GM19455 (cell line): ENCODE measurements around the gene ALOXE3.

Source experiments
- ATAC-seq: cut with Tn5 transposase; IDR thresholded peaks from one replicate; pipeline ENCODE4 v1.9.1; 2021; ENCODE audit not compliant: unreplicated experiment

The ALOXE3 gene

DNA sequence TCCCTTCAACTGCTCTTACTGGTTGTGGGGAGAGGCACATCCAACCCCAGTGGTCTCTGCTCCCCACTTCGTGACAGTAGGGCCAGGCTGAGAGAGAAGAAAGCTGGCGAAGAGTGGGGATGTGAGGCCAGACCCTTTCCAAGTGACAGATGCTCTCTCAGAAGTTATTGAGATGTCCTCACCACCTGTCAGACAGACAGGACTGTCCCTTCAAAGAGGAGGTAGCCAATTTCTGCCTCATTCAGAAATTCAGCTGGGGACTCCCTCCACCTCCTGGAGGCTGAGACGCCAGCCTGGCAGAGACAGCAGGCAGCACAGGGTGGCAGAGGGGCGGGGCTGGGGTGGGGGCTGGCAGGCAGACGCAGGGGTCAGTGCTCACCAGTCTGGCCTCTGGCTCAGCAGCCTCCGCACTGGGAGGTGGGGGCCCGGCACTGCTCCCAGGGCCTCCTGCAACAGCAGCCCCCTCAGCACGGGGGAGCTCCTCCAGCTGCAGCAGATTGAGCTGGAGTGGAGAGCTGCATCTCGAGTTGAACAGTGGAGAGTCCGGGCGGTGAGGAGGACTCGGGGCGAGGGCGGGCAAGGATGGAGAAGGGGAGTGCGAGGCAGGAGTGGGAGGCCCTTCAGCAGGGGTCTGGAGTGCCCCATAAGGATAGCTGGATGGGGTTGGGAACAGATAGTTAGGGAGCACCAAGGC is 24.7 kb upstream of the ALOXE3 start:
- no peak for ATAC-seq

GRCh38 chr17:8142158-8142886 is 24.0 kb upstream of the ALOXE3 start:
- ATAC-seq = no peak

GRCh38 chr17:8141741-8142140 is 23.4 kb upstream of the ALOXE3 start:
- no peak for ATAC-seq

GRCh38 chr17:8141045-8141444 is 22.7 kb upstream of the ALOXE3 start:
- no peak for ATAC-seq

- no peak for ATAC-seq
Measured at GRCh38 chr17:8140065-8141029, 22.0 kb upstream of the ALOXE3 start.

DNA sequence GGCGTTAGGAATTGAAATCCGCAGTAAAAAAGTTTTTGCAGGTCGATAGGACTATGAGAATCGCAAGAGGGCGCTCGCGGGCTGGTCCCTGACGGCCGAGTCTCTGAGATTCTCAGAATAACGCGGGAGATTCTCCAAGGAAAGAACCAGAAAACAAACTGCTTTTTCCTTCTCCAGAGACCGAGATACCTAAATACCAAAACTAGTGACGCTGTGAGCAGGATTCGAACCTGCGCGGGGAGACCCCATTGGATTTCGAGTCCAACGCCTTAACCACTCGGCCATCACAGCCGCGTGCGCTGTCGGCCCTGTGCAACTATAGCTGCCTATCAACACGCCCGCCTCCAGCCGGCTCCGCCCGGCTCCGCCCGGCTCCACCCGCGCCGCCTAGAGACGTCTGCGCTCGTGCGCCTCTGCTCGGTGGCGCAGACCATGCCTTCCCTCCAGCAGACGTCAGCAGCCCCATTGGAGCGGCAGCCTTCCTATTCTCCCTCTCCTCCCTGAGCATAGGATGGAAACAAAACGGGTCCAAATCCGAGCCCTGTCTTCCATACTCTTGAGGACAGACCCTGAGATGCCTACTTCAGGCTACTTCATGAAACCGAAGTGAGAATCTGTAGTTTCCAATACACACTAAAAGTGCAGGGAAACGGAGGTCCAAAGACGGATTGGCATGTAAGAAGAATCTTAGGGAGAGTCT is 20.5 kb upstream of the ALOXE3 start:
- ATAC-seq = peak; percentile 85

DNA sequence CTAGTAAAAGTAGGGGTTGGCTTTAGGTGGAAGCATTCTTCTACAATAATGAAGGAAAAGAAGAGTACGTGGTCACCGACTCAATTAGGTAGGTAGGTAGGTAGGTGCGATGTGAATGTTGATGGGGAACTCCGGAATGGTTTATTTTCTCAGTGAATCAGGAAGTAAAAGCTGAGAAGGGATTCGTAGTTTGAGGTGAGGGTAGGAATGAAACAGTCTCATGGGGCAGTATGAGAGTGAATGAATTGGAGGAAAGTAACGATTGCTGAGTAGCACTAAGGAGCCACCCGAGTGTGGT is 20.0 kb upstream of the ALOXE3 start:
- ATAC-seq = peak; percentile 9

DNA sequence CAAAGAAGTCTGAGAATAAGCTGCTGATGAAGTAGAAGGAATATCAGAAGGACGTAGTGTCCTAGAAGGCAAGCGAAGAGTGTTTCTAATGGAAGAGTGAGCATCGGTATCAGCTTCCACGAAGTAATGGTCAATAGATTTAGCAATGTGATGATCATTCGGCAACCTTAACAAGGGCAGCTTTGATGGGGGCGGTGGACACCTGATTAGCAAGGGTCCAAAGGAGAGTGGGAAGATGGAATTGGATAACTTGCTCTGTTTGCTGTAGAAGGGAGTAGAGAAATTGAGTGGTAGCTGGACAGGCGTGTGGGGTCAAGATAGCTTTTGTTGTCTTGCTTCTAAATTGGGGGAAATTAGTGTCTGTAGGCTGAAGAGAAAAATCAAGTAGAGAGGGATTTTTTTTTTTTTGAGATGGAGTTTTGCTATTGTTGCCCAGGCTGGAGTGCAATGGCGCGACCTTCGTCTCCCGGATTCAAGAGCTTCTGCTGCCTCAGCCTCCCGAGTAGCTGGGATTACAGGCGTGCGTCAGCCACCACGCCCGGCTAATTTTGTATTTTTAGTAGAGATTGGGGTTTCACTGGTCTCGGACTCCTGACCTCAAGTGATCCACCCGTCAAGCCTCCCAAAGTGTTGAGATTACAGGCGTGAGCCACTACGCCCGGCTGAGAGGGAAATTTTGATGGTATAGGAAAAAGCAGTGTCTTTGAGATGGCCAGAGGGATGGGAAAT is 19.5 kb upstream of the ALOXE3 start:
- no peak for ATAC-seq

- no peak for ATAC-seq
Measured at GRCh38 chr17:8133941-8134340, 15.6 kb upstream of the ALOXE3 start.

DNA sequence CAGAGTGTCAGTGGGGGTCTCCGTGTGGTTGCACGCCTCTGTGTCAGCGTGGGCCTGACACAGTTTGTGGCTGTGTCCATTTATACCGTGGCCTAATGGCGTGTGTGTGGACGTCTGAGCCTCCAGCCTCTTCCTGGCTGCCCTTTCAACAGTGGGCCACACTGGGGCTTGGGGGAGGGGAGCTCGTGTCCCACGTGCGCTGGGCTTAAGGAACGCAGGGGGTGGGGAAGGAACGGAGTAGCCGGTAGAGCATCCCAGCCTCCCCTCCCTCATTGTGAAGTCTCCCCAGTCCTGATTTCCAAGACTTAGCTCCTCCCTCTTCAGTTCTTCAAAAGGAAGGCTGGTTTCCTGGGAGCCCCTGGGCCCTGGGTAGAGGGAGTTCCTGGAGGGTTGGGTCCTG is 15.1 kb upstream of the ALOXE3 start:
- ATAC-seq = no peak

GRCh38 chr17:8131844-8132441 is 13.6 kb upstream of the ALOXE3 start:
- ATAC-seq = no peak

DNA sequence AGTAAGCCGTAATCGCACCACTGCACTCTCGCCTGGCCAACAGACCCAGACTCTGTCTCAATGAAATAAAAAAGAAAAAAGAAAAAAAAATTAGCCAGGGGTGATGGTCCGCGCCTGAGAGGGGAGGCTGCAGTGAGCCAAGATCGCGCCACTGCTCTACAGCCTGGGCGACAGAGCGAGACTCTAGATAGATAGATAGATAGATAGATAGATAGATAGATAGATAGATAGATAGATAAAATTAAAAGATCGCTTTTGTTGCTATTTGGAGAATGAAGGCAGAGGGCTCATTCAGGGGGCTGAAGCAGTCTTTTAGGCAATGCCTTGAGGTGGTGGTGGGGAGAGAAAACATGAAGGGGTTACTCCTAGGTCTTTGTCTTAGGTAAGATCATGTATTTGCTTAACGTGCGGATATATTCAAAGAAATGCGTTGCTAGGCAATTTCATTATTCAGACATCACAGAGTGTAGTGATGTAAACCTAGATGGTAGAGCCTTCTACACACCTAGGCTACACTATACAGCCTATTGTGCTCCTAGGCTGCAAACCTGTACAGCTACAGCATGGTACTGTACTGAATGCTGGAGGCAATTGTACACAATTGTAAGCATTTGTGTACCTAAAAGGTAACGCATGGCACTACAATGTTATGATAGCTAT is 9.9 kb upstream of the ALOXE3 start:
- no peak for ATAC-seq

- ATAC-seq = no peak
Measured at GRCh38 chr17:8126491-8127066, 8.3 kb upstream of the ALOXE3 start.

GRCh38 chr17:8125947-8126490 is 7.7 kb upstream of the ALOXE3 start:
- no peak for ATAC-seq

- no peak for ATAC-seq
Measured at GRCh38 chr17:8125154-8125946, 7.0 kb upstream of the ALOXE3 start.

DNA sequence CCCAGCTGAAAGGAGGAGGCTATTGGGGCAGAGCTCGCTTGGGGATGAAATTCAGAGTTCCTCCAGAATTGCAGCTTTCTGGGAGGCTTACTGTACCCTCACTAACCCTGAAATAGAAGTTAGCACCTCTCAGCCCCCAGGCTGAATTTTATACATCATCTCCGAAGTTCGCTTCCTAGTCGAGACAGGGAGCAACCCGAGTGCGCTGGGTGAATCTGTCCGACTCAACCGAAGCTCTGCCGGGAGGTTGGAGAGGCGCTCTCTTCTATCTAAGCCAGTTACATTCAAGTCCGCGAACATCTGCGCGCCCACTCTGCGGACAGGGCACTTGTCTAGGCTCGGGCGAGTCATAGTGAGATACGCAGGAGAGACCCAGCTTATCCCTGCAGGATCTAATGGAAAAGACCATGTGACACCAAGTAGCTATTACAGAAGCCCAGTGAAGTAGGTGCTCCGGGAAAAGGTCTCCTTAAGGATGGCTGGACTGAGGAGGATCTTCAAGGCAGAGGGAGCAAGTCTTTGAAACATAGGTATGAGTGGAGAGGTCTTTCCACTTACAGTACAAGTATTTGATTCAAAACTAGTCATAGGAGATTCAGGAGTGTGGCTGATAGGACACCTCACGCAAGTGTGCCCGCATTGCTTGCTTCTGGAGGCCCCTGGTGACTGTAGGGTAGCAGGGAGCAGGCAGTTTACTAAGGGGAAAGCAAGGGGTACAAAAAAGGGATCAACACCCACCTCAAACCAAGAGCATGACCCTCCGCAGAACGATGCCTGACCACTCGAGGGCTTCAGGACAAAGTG is 6.2 kb upstream of the ALOXE3 start:
- no peak for ATAC-seq

GRCh38 chr17:8123695-8124349 is 5.5 kb upstream of the ALOXE3 start, which contains the start of gene HES7:
HES7 (minus strand) TSS chr17:8124106; CDS start chr17:8124084, 22 bp downstream.
- ATAC-seq = no peak
